Caco-2 (cell line): ENCODE measurements around the gene MTG1. TPM values are rescaled to one million over a fixed set of nuclear protein-coding genes. Genes with fewer than 3 reads are reported as not detected.

Experiments
- BruUV-seq: library from RNA; stranded (reverse); fragments of 400-500 nt; replicated peaks from 2 replicates; lab custom pipeline; 2021; lab: Mats Ljungman, UMichigan
- CTCF ChIA-PET: fragments of 300-600 bp; sonication (Branson Sonifier 250); formaldehyde crosslinking; loops from one replicate; lab custom pipeline; 2022; ENCODE audit warnings: antibody characterized with exemption; lab: Charles Lee
- POLR2A ChIA-PET: fragments of 300-600 bp; sonication (Branson Sonifier 250); formaldehyde crosslinking; loops from one replicate; lab custom pipeline; 2022; ENCODE audit warnings: antibody characterized with exemption; lab: Charles Lee
- DNase-seq, 2 experiments: peaks; one replicate each; pipeline versions ENCODE4 v3.0.0 to v3.0.0-alpha.2; 2020 to 2022
- H3K27me3 ChIP-seq: replicated peaks from 2 replicates; pipeline ENCODE4 v1.6.0; 2011; ENCODE audit warnings: low read length; ENCODE audit not compliant: control insufficient read depth, insufficient read depth
- H3K36me3 ChIP-seq: 2 replicates; pipeline ENCODE4 v1.5.1; 2011; ENCODE audit warnings: low read length; ENCODE audit not compliant: control insufficient read depth, insufficient read depth
- H3K4me1 ChIP-seq: fragments of 250-450 bp; sonication (Bioruptor Pico); 2 replicates; pipeline ENCODE4 v1.5.1; 2020; ENCODE audit warnings: mild to moderate bottlenecking
- H3K4me3 ChIP-seq: 2 replicates; pipeline ENCODE4 v1.5.1; 2011; ENCODE audit warnings: low read depth, mild to moderate bottlenecking, control low read depth, low read length
- H3K9me3 ChIP-seq: fragments of 250-450 bp; sonication (Bioruptor Pico); 2 replicates; pipeline ENCODE4 v1.5.1; 2020; ENCODE audit warnings: mild to moderate bottlenecking, moderate library complexity
- H3K27ac Mint-ChIP-seq: one replicate; pipeline ENCODE4 v1.8.0; 2022; ENCODE audit warnings: mixed read lengths; ENCODE audit not compliant: unreplicated experiment
- H3K27me3 Mint-ChIP-seq: one replicate; pipeline ENCODE4 v1.8.0; 2022; ENCODE audit warnings: mixed read lengths; ENCODE audit not compliant: insufficient read depth, unreplicated experiment
- H3K36me3 Mint-ChIP-seq: one replicate; pipeline ENCODE4 v1.8.0; 2022; ENCODE audit warnings: mild to moderate bottlenecking, mixed read lengths; ENCODE audit not compliant: insufficient read depth, unreplicated experiment
- H3K4me1 Mint-ChIP-seq: one replicate; pipeline ENCODE4 v1.8.0; 2022; ENCODE audit warnings: low read depth, mixed read lengths; ENCODE audit not compliant: unreplicated experiment
- H3K4me3 Mint-ChIP-seq: one replicate; pipeline ENCODE4 v1.8.0; 2022; ENCODE audit warnings: mild to moderate bottlenecking, moderate library complexity, mixed read lengths; ENCODE audit not compliant: unreplicated experiment
- H3K9me3 Mint-ChIP-seq: one replicate; pipeline ENCODE4 v1.8.0; 2022; ENCODE audit warnings: mixed read lengths; ENCODE audit not compliant: unreplicated experiment
- CTCF ChIP-seq, 2 experiments: fragments of 200-600 bp in 1 of 2; IDR thresholded peaks; 1 replicate in 1 of 2; 2 replicates in 1 of 2; pipeline versions ENCODE4 v1.5.1 to v1.8.0; 2011 to 2022; ENCODE audit warnings: antibody characterized with exemption in 1 of 2, control low read depth in 1 of 2, inconsistent platforms in 1 of 2, low read depth in 1 of 2, low read length in 1 of 2, mild to moderate bottlenecking in 1 of 2, moderate library complexity in 1 of 2; ENCODE audit not compliant: insufficient read depth in 1 of 2, severe bottlenecking in 1 of 2, unreplicated experiment in 1 of 2
- intact Hi-C: fragments of 100-400 bp; cut with micrococcal nuclease; formaldehyde crosslinking; loops from one replicate; pipeline ENCODE4 v1.10.0; 2022; ENCODE audit not compliant: unreplicated experiment
- total RNA-seq: library from RNA; stranded (reverse); gene quantifications from 2 replicates; pipeline ENCODE4 v1.2.3, GENCODE V29; 2022

MTG1 gene
- total RNA-seq, 1 experiment from 2014 or later, result 113 TPM

GRCh38 chr10:133394801-133395221, 854 bp downstream of the MTG1 start:
- no peaks in the 10 kb centered on the region for H3K27me3 Mint-ChIP-seq
- H3K9me3 ChIP-seq, result no peaks in the 10 kb centered on the region

GRCh38 chr10:133396035-133396624, 2.2 kb downstream of the MTG1 start:
- Histone ChIP-seq H3K4me1 (0 out of 2 replicates have a peak, but pooled peaks cover 4% of the 10 kb centered on the region), H3K36me3 (peaks cover 3% of the 10 kb centered on the region), H3K4me3 (no peak overlapping the region), H3K27me3 (no peaks in the 10 kb centered on the region), H3K9me3 (no peaks in the 10 kb centered on the region)
- H3K9me3 Mint-ChIP-seq, result no peaks in the 10 kb centered on the region
- intact Hi-C loops, result no loop called here
- H3K4me3 Mint-ChIP-seq, result no peak overlapping the region
- ChIA-PET POLR2A (no interaction called here), CTCF (no interaction called here)
- no peak for TF ChIP-seq CTCF (IDR thresholded peaks at IDR 0.05; ENCODE audit: insufficient read depth in 1 of 2, low read depth in 1 of 2, low read length in 1 of 2, severe bottlenecking in 1 of 2, unreplicated experiment in 1 of 2)
- peaks cover 65% of the 10 kb centered on the region for H3K36me3 Mint-ChIP-seq
- no peak for DNase-seq
- no peaks in the 10 kb centered on the region for H3K4me1 Mint-ChIP-seq
- no peak overlapping the region for H3K27ac Mint-ChIP-seq
- BruUV-seq, result no TSS peak
- H3K27me3 Mint-ChIP-seq, result no peaks in the 10 kb centered on the region

More at GRCh38 chr10:133394801-133395221, 854 bp downstream of the MTG1 start:
- Mint-ChIP-seq H3K27ac (peak overlapping the region; percentile 86), H3K9me3 (no peaks in the 10 kb centered on the region), H3K4me1 (no peaks in the 10 kb centered on the region), H3K36me3 (peaks cover 55% of the 10 kb centered on the region), H3K4me3 (peak overlapping the region; percentile 81)
- Histone ChIP-seq H3K4me3 (peak overlapping the region; percentile 79), H3K4me1 (0 out of 2 replicates have a peak, but pooled peaks cover 4% of the 10 kb centered on the region), H3K36me3 (peaks cover 1% of the 10 kb centered on the region), H3K27me3 (no peaks in the 10 kb centered on the region)
- CTCF ChIA-PET, result interaction anchor here (0.7 kb wide), 1 partner anchor 17 kb away, joined by 6 read pairs; no protein-coding TSS in a partner anchor
- no peak for TF ChIP-seq CTCF (IDR thresholded peaks at IDR 0.05; ENCODE audit: insufficient read depth in 1 of 2, low read depth in 1 of 2, low read length in 1 of 2, severe bottlenecking in 1 of 2, unreplicated experiment in 1 of 2)
- peak in 1 of 2 experiments; percentile 35 for DNase-seq
- intact Hi-C loops, result loop anchor here (1.0 to 5.0 kb wide), 4 partner anchors 17 to 86 kb away; no protein-coding TSS in a partner anchor
- BruUV-seq, result TSS peak; percentile 47
- POLR2A ChIA-PET, result interaction anchor here (0.9 kb wide), 1 partner anchor 21 kb away, joined by 5 read pairs; the partner anchor contains the start of gene ECHS1

GRCh38 chr10:133397938-133398337, 4.0 kb downstream of the MTG1 start:
- no peaks in the 10 kb centered on the region for H3K27me3 Mint-ChIP-seq
- H3K9me3 ChIP-seq, result no peaks in the 10 kb centered on the region

More at GRCh38 chr10:133397938-133398337, 4.0 kb downstream of the MTG1 start:
- Mint-ChIP-seq H3K36me3 (peaks cover 80% of the 10 kb centered on the region), H3K27ac (no peak overlapping the region), H3K9me3 (no peaks in the 10 kb centered on the region), H3K4me1 (no peaks in the 10 kb centered on the region), H3K4me3 (no peak overlapping the region)
- peaks cover 3% of the 10 kb centered on the region; the same call in 1 of the 2 replicates for H3K36me3 ChIP-seq
- BruUV-seq, result no TSS peak
- no peak for DNase-seq
- H3K4me1 ChIP-seq, result 0 out of 2 replicates have a peak, but pooled peaks cover 4% of the 10 kb centered on the region
- intact Hi-C loops, result no loop called here
- POLR2A ChIA-PET, result no interaction called here
- TF ChIP-seq CTCF (IDR thresholded peaks at IDR 0.05; ENCODE audit: insufficient read depth in 1 of 2, low read depth in 1 of 2, low read length in 1 of 2, severe bottlenecking in 1 of 2, unreplicated experiment in 1 of 2), result no peak
- no peak overlapping the region for H3K4me3 ChIP-seq
- CTCF ChIA-PET, result no interaction called here
- no peaks in the 10 kb centered on the region for H3K27me3 ChIP-seq
